GM23338 (cell line): ENCODE results near the gene CAMKV. TPM values are rescaled to one million over a fixed set of nuclear protein-coding genes. Genes with fewer than 3 reads are reported as not detected.

Experiments
- ATAC-seq: fragments of 200-7000 bp; cut with Tn5 transposase; 3 replicates; pipeline ENCODE4 v1.9.1; 2020
- DNase-seq: peaks from one replicate; pipeline ENCODE4 v3.0.0-alpha.2; 2015; ENCODE audit warnings: low spot score
- H2AFZ ChIP-seq: fragments of 200-600 bp; sonication (generic); 2 replicates; pipeline ENCODE4 v1.8.0; 2016; ENCODE audit warnings: antibody characterized with exemption, mild to moderate bottlenecking, moderate library complexity
- H3F3A ChIP-seq: fragments of 200-600 bp; sonication (generic); replicated peaks from 2 replicates; pipeline ENCODE4 v1.8.0; 2017; ENCODE audit warnings: antibody characterized with exemption, mixed run types, low read depth
- H3K27ac ChIP-seq: fragments of 200-600 bp; sonication (generic); 2 replicates; pipeline ENCODE4 v1.6.1; 2016; ENCODE audit warnings: low read depth
- H3K27me3 ChIP-seq: fragments of 200-600 bp; sonication (generic); 2 replicates; pipeline ENCODE4 v1.8.0; 2016; ENCODE audit warnings: mild to moderate bottlenecking, mixed run types, moderate library complexity; ENCODE audit not compliant: insufficient read depth
- H3K36me3 ChIP-seq: fragments of 200-600 bp; sonication (generic); 2 replicates; pipeline ENCODE4 v1.8.0; 2016; ENCODE audit warnings: mild to moderate bottlenecking; ENCODE audit not compliant: insufficient read depth
- H3K4me1 ChIP-seq: fragments of 200-600 bp; sonication (generic); 2 replicates; pipeline ENCODE4 v1.8.0; 2016; ENCODE audit warnings: mild to moderate bottlenecking, moderate library complexity; ENCODE audit not compliant: insufficient read depth
- H3K4me2 ChIP-seq: fragments of 200-600 bp; sonication (generic); 2 replicates; pipeline ENCODE4 v1.7.1; 2017; ENCODE audit warnings: mixed run types
- H3K4me3 ChIP-seq: fragments of 200-600 bp; sonication (generic); 2 replicates; pipeline ENCODE4 v1.6.1; 2016; ENCODE audit warnings: mixed run types
- H3K79me2 ChIP-seq: fragments of 200-600 bp; sonication (generic); replicated peaks from 2 replicates; pipeline ENCODE4 v1.8.0; 2017; ENCODE audit warnings: mild to moderate bottlenecking; ENCODE audit not compliant: insufficient read depth
- H3K9me2 ChIP-seq: fragments of 200-600 bp; sonication (generic); 2 replicates; pipeline ENCODE4 v1.8.0; 2017; ENCODE audit not compliant: insufficient read depth
- H4K20me1 ChIP-seq: fragments of 200-600 bp; sonication (generic); replicated peaks from 2 replicates; pipeline ENCODE4 v1.8.0; 2017; ENCODE audit warnings: mild to moderate bottlenecking; ENCODE audit not compliant: insufficient read depth
- H3K27ac Mint-ChIP-seq: 2 replicates; pipeline ENCODE4 v1.8.0; 2020; ENCODE audit warnings: inconsistent platforms, mild to moderate bottlenecking, moderate library complexity, mixed read lengths
- H3K27me3 Mint-ChIP-seq: 3 replicates; pipeline ENCODE4 v1.8.0; 2022; ENCODE audit warnings: low read depth, mild to moderate bottlenecking, moderate library complexity, mixed read lengths, inconsistent platforms; ENCODE audit not compliant: insufficient read depth, poor library complexity
- H3K36me3 Mint-ChIP-seq: 3 replicates; pipeline ENCODE4 v1.8.0; 2021; ENCODE audit warnings: low read depth, mild to moderate bottlenecking, inconsistent platforms, moderate library complexity, mixed read lengths
- H3K4me1 Mint-ChIP-seq: 3 replicates; pipeline ENCODE4 v1.8.0; 2020; ENCODE audit warnings: mild to moderate bottlenecking, inconsistent platforms, mixed read lengths
- H3K4me3 Mint-ChIP-seq: 3 replicates; pipeline ENCODE4 v1.8.0; 2021; ENCODE audit warnings: moderate library complexity, mild to moderate bottlenecking, inconsistent platforms, mixed read lengths
- H3K9me3 Mint-ChIP-seq: 3 replicates; pipeline ENCODE4 v1.8.0; 2020; ENCODE audit warnings: moderate library complexity, mild to moderate bottlenecking, inconsistent platforms, mixed read lengths
- CREB1 ChIP-seq: fragments of 250-450 bp; sonication (Bioruptor Pico); IDR thresholded peaks from 2 replicates; pipeline ENCODE4 v1.5.0; 2020; ENCODE audit warnings: low read depth, mild to moderate bottlenecking, moderate library complexity
- CTCF ChIP-seq, 2 experiments: fragments of 200-600 bp in 1 of 2; sonication (generic) in 1 of 2; conservative IDR thresholded peaks; 2 replicates each; pipeline versions ENCODE4 v1.5.1 to v1.6.1; 2016 to 2017; ENCODE audit warnings: antibody characterized with exemption in 2 of 2, low read depth in 2 of 2, mild to moderate bottlenecking in 2 of 2, moderate library complexity in 1 of 2
- EZH2 ChIP-seq: fragments of 200-600 bp; sonication (generic); IDR thresholded peaks from one replicate; pipeline ENCODE4 v1.8.0; 2017; ENCODE audit warnings: antibody characterized with exemption, mild to moderate bottlenecking, low read depth; ENCODE audit not compliant: unreplicated experiment
- EZH2phosphoT487 ChIP-seq: fragments of 200-600 bp; sonication (generic); IDR thresholded peaks from one replicate; pipeline ENCODE4 v1.8.1; 2018; ENCODE audit warnings: antibody characterized with exemption; ENCODE audit not compliant: unreplicated experiment
- JUNB ChIP-seq: IDR thresholded peaks from one replicate; pipeline ENCODE4 v1.6.1; 2016; ENCODE audit warnings: antibody characterized with exemption; ENCODE audit not compliant: unreplicated experiment
- NANOG ChIP-seq: IDR thresholded peaks from 2 replicates; pipeline ENCODE4 v1.6.1; 2016; ENCODE audit warnings: antibody characterized with exemption, borderline replicate concordance
- STAT1 ChIP-seq: IDR thresholded peaks from one replicate; pipeline ENCODE4 v1.6.1; 2016; ENCODE audit warnings: antibody characterized with exemption; ENCODE audit not compliant: unreplicated experiment
- ZNF114 ChIP-seq: fragments of 250-450 bp; sonication (Bioruptor Pico); IDR thresholded peaks from 2 replicates; pipeline ENCODE4 v1.5.0; 2020; ENCODE audit warnings: mild to moderate bottlenecking, moderate library complexity
- ZNF462 ChIP-seq: fragments of 250-450 bp; sonication (Bioruptor Pico); IDR thresholded peaks from 2 replicates; pipeline ENCODE4 v1.5.0; 2020; ENCODE audit warnings: mild to moderate bottlenecking, moderate library complexity
- polyA plus RNA-seq: library from polyadenylated mRNA; unstranded; fragments of >200 nt; fragmentation: Nextera tagmentation; extraction: Ambion mirVana; gene quantifications from 2 replicates; pipeline ENCODE4 v1.2.1, GENCODE V29; 2016
- total RNA-seq: library from RNA; depleted of rRNA; stranded (reverse); fragments of >200 nt; shearing (Covaris generic); gene quantifications from 2 replicates; pipeline ENCODE4 v1.2.3, GENCODE V29; 2014

The CAMKV gene
- total and polyA plus RNA-seq, 2 experiments from 2014 or later = 38.3 to 80.1 TPM

GRCh38 chr3:49845694-49846093, 24.0 kb downstream of the CAMKV start:
- H3K4me1 ChIP-seq = no peaks in the 10 kb centered on the region
- no peak overlapping the region for H2AFZ ChIP-seq
- H3K9me3 Mint-ChIP-seq = no peaks in the 10 kb centered on the region
- H3K4me3 Mint-ChIP-seq = no peak overlapping the region
- H3K36me3 Mint-ChIP-seq = peaks cover 52% of the 10 kb centered on the region
- no peak overlapping the region for H3K27ac ChIP-seq
- H3K36me3 ChIP-seq = no peaks in the 10 kb centered on the region; the same call in 1 of the 2 replicates
- H3K9me2 ChIP-seq = no peaks in the 10 kb centered on the region
- DNase-seq (no peak), ATAC-seq (no peak)
- peaks cover 18% of the 10 kb centered on the region for H3K4me1 Mint-ChIP-seq
- H4K20me1 ChIP-seq = peaks cover 5% of the 10 kb centered on the region; the same call in 1 of the 2 replicates
- TF ChIP-seq JUNB = no peak
- no peak for TF ChIP-seq NANOG
- no peak for TF ChIP-seq ZNF114 (CRISPR knock-in tag)
- TF ChIP-seq EZH2phosphoT487 = no peak
- no peak for TF ChIP-seq CREB1 (CRISPR knock-in tag)
- TF ChIP-seq CTCF (conservative IDR thresholded peaks at IDR 0.05; ENCODE audit: low read depth in 2 of 2) = no peak
- H3K27me3 ChIP-seq = no peaks in the 10 kb centered on the region
- peaks cover 5% of the 10 kb centered on the region for H3K27me3 Mint-ChIP-seq
- no peaks in the 10 kb centered on the region for H3K79me2 ChIP-seq
- no peaks in the 10 kb centered on the region for H3F3A ChIP-seq
- H3K27ac Mint-ChIP-seq = no peak overlapping the region
- no peak overlapping the region for H3K4me3 ChIP-seq
- H3K4me2 ChIP-seq = no peak overlapping the region

GRCh38 chr3:49844464-49845183, 25.1 kb downstream of the CAMKV start:
- Histone ChIP-seq H3K4me2 (no peak overlapping the region), H3K27ac (no peak overlapping the region), H3F3A (no peaks in the 10 kb centered on the region), H3K27me3 (no peaks in the 10 kb centered on the region), H3K36me3 (no peaks in the 10 kb centered on the region; the same call in 1 of the 2 replicates), H2AFZ (no peak overlapping the region), H3K4me3 (no peak overlapping the region), H3K79me2 (no peaks in the 10 kb centered on the region), H4K20me1 (peaks cover 5% of the 10 kb centered on the region; the same call in 1 of the 2 replicates), H3K9me2 (no peaks in the 10 kb centered on the region), H3K4me1 (no peaks in the 10 kb centered on the region)
- Mint-ChIP-seq H3K36me3 (peaks cover 50% of the 10 kb centered on the region), H3K4me1 (peaks cover 18% of the 10 kb centered on the region), H3K27me3 (peaks cover 5% of the 10 kb centered on the region), H3K4me3 (no peak overlapping the region), H3K9me3 (no peaks in the 10 kb centered on the region), H3K27ac (no peak overlapping the region)
- DNase-seq (no peak), ATAC-seq (no peak)
- TF ChIP-seq EZH2 (no peak), ZNF462 (CRISPR knock-in tag) (no peak), JUNB (no peak), ZNF114 (CRISPR knock-in tag) (no peak), STAT1 (no peak), NANOG (no peak)
